HG03378 (cell line): Measurements from ENCODE around the gene DDAH1.
"Not testable (repeated sequence)": the region's sequence is repeated elsewhere in the genome, so short reads cannot be mapped to it uniquely, and the experiment has no call there.

ENCODE experiments used
- ATAC-seq: cut with Tn5 transposase; IDR thresholded peaks from one replicate; pipeline ENCODE4 v1.9.1; 2021; ENCODE audit warnings: mild to moderate bottlenecking, moderate library complexity; ENCODE audit not compliant: unreplicated experiment

DDAH1 gene

GRCh38 chr1:85361606-85362296 lies 103.2 kb downstream of the DDAH1 start:
- ATAC-seq: no peak

DNA sequence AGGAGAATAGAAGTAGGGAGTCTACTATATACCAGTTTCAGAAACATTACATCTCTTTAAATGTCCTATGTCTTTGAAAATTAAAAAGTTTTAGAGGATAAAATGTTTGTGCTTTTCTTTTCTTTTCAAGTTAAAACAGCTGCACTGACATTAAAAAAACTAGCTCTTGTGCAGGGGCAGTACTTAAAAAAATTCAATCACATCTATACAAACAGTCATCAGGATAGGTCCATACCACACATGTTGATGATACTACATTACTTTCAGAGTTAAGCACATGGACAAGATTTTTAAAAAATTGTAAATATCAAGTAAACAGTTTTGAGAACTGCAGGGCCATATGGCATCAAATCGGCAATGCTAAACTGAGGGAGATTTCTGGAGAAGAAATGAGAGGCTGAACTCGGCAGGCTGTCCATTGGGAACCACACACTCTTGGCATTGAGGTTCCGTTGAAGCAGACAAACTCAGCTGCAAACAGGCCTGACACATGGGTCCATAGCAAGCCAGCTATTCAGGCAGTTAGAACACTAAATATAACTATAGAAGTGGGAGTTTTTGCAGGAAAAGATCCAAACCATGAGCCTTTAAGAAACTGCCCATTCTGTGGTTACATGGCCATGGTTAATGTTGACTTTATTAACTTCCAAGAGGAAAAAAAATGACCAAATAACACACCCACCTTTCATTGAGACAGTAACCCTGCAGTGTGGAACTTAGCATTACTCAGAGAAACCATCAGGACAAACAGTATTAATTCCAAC lies 104.0 kb downstream of the DDAH1 start:
- no peak for ATAC-seq

- ATAC-seq: no peak
Measured at GRCh38 chr1:85359874-85360721, 104.9 kb downstream of the DDAH1 start.

- no peak for ATAC-seq
Measured at GRCh38 chr1:85358702-85359438, 106.1 kb downstream of the DDAH1 start.

DNA sequence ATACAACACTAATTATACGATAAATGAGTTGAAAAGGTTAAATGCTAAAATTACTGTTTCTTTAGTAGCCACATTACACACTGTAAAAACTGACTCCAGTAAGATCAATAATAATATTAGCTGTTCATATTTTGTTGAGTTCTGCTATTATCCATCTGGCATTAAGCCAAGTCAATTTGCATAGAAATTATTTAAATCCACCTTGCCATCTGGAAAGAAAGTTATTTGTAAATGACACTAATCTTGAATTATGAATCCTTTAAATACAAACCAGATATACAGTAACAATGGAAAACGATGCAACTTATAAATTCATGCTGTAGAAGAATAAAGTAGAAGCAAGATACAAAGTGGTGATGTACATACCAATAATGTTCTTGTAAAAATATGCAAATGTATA lies 107.1 kb downstream of the DDAH1 start:
- ATAC-seq: no peak

- no peak for ATAC-seq
Measured at GRCh38 chr1:85356130-85356529, 108.8 kb downstream of the DDAH1 start.

DNA sequence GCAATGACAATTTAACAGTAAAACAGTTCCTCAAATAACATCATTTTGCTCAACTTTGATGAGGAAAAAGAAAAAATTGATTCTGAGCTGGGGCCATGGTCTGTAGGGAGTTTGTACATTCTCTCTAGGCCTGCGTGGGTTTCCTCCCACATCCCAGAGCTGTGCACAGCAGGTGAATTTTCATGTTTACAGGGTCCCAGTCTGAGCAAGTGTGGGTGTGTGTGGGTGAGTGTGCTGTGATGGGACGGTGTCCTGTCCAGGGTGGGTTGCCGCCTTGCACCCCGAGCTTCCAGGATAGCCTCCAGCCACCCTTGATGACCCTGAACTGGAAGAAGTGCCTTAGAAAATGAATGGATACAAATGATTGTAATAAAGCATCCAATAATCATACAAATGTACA lies 112.9 kb downstream of the DDAH1 start:
- ATAC-seq: no peak

GRCh38 chr1:85351202-85351828 lies 113.6 kb downstream of the DDAH1 start:
- ATAC-seq: no peak

GRCh38 chr1:85349224-85349623 lies 115.7 kb downstream of the DDAH1 start:
- ATAC-seq: no peak

DNA sequence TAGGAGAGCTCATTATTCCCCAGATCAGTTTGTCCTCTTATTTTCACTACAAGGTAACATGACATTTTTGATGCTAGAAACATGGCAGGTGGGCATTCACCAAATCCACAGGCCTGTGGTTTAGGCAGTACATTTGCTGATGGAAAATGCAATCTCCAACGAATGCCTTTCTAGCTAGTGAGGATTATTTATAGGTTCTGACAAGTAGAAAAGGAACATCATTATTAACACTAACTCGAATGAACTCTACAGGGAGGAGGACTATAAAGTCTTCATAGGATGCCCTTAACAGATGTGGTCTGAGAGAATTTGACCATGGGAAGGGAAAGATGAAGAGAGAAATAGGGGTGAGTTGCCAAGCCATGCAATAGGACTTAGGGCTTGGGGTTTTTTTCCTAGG lies 117.1 kb downstream of the DDAH1 start:
- no peak for ATAC-seq

- ATAC-seq: not testable (repeated sequence)
Measured at GRCh38 chr1:85347275-85347674, 117.7 kb downstream of the DDAH1 start.

GRCh38 chr1:85344256-85344694 lies 120.7 kb downstream of the DDAH1 start:
- ATAC-seq: no peak

- ATAC-seq: no peak
Measured at GRCh38 chr1:85343612-85344255, 121.2 kb downstream of the DDAH1 start.

DNA sequence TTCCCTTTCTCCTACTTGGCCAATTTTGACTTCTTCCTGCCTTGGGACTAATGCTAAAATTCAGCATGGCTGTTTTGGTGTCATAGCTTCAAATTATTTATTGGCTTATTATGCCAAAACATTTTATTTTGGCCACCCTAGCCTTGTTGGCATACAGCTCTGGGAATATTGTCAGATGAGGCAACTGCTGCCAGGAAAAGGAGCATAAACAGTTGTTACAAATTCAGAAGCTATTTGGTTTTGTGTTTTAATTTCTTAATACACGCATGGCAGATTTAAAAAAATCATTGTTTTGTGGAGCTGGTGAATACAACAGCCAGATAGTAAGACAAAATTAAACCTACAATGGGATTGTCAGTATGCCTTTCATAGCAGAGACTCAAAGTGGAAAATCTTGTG lies 121.7 kb downstream of the DDAH1 start:
- no peak for ATAC-seq

- ATAC-seq: no peak
Measured at GRCh38 chr1:85342207-85342606, 122.8 kb downstream of the DDAH1 start.

- ATAC-seq: no peak
Measured at GRCh38 chr1:85340427-85340826, 124.5 kb downstream of the DDAH1 start.

- ATAC-seq: no peak
Measured at GRCh38 chr1:85339656-85340399, 125.1 kb downstream of the DDAH1 start.

GRCh38 chr1:85339089-85339488 lies 125.9 kb downstream of the DDAH1 start:
- no peak for ATAC-seq

- peak; percentile 67 for ATAC-seq
Measured at GRCh38 chr1:85334962-85335361, 130.0 kb downstream of the DDAH1 start.
